LNCaP clone FGC (cell line): ENCODE measurements around the gene GNS.
A peak's percentile ranks its signal among the peaks of the same experiment; 100 is the strongest.

ENCODE experiments used
- DNase-seq: peaks from one replicate; pipeline ENCODE4 v3.0.0-alpha.2; 2011; ENCODE audit warnings: low read depth
- H3K4me3 ChIP-seq: 2 replicates; pipeline ENCODE4 v1.5.1; 2011; ENCODE audit warnings: mild to moderate bottlenecking, low read depth, low read length, control low read depth
- CTCF ChIP-seq: IDR thresholded peaks from 2 replicates; pipeline ENCODE4 v1.5.1; 2012; ENCODE audit warnings: mild to moderate bottlenecking; ENCODE audit not compliant: control insufficient read depth, insufficient read depth; ENCODE audit errors: extremely low read depth

GNS gene

GRCh38 chr12:64739778-64740177 lies 19.4 kb downstream of the GNS start:
- no peak for DNase-seq
- no peak overlapping the region for H3K4me3 ChIP-seq
- TF ChIP-seq CTCF, result no peak

- TF ChIP-seq CTCF, result no peak
- DNase-seq, result no peak
- H3K4me3 ChIP-seq, result no peak overlapping the region
Measured at GRCh38 chr12:64737539-64737938, 21.7 kb downstream of the GNS start.

- H3K4me3 ChIP-seq, result no peak overlapping the region
- no peak for TF ChIP-seq CTCF
- DNase-seq, result no peak
Measured at GRCh38 chr12:64736771-64737170, 22.4 kb downstream of the GNS start.

GRCh38 chr12:64735442-64735841 lies 23.8 kb downstream of the GNS start:
- no peak for DNase-seq
- TF ChIP-seq CTCF, result no peak
- H3K4me3 ChIP-seq, result no peak overlapping the region

GRCh38 chr12:64733857-64734256 lies 25.3 kb downstream of the GNS start:
- TF ChIP-seq CTCF, result no peak
- H3K4me3 ChIP-seq, result no peak overlapping the region
- peak; percentile 76 for DNase-seq

GRCh38 chr12:64731683-64732082 lies 27.5 kb downstream of the GNS start:
- no peak for DNase-seq
- no peak for TF ChIP-seq CTCF
- no peak overlapping the region for H3K4me3 ChIP-seq

GRCh38 chr12:64730588-64730969 lies 28.6 kb downstream of the GNS start:
- no peak for DNase-seq
- no peak for TF ChIP-seq CTCF
- H3K4me3 ChIP-seq, result no peak overlapping the region
